DMS153 treated with DMSO at 0.1 percent for 48 hours (cell line): ENCODE data around the gene ZNF384.

Source experiments
- DNase-seq: peaks from one replicate; lab custom pipeline; 2025; ENCODE audit not compliant: unreplicated experiment; lab: John Stamatoyannopoulos, UW

ZNF384 gene

GRCh38 chr12:6699259-6699988 lies 10.2 kb upstream of the ZNF384 start:
- no peak for DNase-seq

DNA sequence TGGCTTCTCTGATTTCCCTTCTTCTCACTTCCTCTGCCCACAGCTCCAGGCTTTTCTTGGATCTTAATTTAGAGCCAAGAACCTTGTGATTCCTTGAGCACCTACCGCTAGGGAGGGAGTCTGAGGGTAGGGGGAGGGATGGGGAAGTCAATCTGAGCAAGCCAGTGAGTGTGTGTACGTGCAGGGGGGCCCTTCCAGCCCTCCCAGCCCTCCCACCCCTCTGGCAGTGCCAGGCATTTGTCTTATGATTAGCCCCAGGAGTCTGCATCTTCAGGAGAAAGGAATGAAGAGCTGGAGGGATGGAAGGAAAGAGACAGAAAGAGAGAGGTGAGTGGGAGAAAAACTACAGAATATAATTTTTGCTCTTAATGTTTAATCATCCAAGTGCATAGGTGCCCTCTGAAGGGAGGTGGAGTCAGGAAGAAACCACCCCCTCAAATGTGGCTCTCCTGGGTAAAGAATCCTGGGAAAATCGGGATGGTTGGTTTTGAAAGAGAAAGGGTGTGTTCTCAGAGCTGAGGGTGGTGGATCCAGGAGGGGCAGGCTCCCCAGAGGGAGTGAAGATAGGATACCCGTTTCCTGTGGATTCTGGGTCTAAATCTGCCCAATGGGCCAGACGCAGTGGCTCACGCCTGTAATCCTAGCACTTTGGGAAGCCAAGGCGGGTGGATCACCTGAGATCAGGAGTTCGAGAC lies 9.3 kb upstream of the ZNF384 start:
- no peak for DNase-seq

GRCh38 chr12:6697584-6698351 lies 8.6 kb upstream of the ZNF384 start:
- DNase-seq: peak; percentile 39

DNA sequence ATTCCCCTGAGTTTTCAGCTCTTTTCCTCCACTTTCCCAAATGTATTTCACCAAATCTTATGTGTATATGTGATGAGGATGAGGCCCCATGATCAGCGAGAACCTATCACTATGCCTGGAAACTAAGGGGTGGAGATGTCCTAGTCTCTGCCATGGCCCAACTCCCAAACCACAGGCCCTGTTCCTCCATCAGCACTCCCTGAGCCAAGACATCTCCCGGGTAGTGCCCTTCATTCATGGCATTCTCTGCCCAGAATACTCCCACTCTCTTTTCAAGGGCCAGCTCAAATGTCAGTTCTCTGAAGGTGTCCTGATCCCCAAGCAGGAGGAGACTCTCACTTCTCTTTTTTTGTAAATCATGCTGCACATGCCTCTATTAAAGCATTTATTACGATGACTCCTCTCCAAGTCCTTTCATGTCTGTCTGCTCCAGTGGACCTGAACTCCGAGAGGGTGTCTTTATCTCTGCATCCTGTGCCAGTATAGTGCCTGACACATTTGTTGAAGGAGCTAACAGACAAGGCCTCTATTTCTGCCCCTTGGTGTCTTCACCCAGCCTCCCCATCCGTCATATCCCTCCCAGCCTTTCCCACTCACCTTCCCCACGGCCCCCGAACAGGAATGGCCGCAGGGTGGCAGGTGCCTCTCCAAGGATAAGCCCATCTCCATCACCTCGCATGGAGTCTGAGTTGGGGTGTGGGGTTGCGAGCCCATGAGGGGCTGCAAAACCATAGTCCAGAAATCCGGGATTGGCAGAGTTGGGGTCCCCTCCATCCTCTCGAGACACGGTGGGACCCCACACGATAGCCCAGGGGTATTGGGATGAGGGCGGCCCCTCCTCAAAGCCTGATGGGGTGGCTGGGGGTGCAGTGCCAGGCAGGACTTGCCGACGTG lies 7.8 kb upstream of the ZNF384 start:
- no peak for DNase-seq

DNA sequence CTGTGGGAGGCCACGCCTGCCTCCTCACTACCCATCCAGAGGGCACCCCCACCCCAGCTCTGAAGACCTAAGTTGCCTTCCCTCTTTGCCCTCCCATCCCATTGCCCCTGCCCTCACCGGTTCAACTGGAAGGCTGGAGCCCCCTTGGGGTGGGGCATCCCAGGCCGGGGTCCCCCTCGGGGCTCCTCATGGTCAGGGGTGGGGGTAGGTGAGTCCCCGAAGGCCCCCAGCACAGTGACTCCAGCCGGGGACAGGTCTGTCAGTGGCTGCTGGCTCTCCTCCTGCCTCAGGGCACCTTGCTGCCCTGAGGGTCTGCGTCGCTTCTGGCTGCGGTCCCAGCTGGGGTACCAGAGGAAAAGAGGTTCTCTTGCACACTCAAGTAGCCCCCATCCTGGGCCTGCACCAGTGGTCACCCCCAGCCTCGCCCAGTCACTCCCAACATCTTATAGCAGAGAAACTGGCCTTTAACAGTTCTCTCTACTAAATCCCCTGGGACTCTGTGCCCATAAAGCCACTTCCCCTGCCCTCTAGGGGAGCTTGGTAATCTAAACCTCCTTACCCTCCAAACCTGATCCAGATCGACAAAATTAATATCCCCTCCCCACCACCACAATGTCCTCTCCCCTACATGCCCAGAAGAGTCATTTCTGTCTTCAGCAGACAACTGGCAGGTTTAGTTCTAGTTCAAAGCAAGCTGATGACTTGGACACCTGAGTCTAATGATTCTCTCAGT lies 6.3 kb upstream of the ZNF384 start:
- no peak for DNase-seq

DNA sequence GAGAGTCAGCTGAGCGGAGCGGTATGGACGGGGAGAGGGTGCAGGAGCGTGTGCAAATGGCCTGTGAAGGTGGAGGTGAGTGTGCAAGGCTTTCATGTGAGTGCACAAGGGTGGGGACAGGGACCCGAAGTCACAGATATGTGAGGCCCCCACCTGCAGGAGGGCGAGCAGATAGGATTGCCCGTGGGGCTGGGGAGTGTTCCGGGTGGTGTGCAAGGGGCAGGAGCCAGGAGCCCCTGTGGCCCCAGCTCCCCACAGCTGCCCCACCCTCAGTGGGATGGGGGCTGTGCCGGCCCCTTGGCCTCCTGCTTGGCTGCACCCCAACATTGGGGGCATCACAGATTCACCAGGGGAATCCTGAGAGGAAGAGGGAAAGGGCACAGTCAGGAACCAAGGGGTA lies 5.5 kb upstream of the ZNF384 start:
- no peak for DNase-seq

DNA sequence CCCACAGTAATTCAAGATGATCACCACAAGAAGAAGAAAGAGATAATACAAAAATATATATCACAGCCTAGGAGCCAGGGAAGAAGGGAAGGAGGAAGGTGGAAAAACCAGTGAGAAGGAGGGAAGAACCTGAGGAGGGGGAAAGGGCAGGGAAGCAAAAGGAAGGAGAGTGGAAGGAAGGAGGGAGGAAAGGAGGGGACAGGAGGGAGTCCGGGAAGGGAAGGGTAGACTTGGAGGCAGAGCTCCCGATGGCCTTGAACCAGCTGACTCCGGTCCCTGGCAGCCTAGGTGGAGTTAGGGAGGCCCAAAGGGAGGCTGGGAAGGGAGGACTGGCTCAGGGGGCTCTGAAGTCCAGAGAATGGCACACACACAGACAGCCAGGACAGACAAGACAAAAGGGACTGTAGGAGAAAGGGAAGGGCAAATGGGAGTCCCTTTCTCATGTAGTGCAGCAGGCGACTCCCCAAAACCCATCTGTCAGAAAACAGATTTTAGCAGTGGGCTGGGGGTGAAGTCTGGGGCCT lies 4.7 kb upstream of the ZNF384 start:
- no peak for DNase-seq

GRCh38 chr12:6692888-6693287 lies 3.7 kb upstream of the ZNF384 start:
- no peak for DNase-seq

DNA sequence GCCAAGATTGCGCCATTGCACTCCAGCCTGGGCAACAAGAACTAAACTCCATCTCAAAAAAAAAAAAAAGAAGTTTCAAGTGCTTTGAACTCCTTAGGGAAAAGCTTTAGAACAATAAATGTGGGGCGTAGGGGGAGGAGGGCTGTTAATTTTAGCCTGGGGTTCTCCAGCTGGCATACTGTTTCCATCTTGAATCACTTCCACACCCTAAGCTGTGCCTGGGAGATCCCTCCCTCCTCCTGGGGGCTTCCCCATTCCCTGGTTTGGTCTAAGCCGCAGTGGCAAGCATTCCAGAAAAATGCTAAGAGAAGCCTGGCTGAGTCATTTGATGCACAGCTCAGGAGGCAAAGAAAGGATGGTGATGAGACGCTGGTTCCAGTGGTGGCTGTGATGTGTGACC lies 2.3 kb upstream of the ZNF384 start:
- DNase-seq: no peak

DNA sequence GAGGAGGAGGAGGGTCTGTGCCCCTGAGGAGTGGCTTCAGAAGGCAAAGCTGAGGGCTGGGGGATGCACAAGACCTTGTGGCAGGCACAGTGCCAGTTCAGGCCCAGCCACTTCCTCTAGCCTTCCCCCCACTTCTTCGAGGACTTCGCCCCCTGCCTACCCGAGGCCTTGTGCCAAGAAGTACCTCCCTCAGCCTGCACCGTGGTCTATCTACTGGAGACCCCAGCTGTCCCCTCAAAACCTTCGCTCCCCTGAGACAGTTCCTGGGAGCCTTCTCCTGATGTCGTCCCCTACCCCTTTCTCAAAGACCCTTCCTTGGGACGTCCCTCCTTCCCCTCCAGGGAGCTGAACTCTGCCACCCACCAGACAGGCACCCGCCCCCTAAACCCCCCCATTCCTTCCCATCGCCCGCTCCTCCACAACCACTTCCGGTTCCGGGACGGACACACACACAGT lies 604 bp downstream of the ZNF384 start:
- DNase-seq: no peak

- DNase-seq: no peak
These were observed 3.4 kb downstream of the ZNF384 start for GRCh38 chr12:6685814-6686213.

DNA sequence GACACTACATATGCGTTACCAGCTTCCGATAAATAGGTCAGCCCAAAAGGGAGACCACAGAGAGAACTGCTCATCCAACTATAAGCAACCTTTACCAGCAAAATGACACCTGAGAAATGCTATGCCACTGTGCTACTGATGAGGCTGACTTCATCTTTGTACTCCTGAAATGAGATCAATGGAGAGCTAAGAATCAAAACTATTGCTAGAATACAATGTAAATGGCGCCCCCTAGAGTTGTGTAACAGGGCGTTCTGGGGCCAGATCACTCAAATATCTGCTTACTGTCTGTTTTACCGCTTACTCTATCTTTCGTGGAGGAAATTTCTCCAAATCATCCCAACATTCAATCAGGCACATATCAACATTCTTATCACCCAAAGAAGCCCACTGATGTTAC lies 4.6 kb downstream of the ZNF384 start:
- peak; percentile 7 for DNase-seq

DNA sequence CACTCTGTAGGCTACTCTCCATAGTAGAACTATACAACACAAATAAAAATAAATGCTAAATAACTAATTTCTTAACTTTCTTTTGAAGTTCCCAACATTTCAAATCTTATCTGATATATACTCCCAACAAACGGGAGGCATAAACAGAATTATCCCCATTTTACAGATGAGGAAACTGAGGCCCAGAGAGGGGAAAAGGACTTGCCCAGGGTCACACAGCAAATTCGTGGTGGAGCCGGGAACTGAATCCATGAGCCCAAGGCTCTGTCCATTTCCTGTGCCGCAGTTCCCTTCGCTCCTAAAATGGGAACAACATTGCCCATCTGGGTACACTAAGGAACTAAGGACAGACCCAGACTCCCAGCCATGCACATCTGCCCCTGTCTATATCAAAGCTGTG lies 12.2 kb downstream of the ZNF384 start:
- no peak for DNase-seq

DNA sequence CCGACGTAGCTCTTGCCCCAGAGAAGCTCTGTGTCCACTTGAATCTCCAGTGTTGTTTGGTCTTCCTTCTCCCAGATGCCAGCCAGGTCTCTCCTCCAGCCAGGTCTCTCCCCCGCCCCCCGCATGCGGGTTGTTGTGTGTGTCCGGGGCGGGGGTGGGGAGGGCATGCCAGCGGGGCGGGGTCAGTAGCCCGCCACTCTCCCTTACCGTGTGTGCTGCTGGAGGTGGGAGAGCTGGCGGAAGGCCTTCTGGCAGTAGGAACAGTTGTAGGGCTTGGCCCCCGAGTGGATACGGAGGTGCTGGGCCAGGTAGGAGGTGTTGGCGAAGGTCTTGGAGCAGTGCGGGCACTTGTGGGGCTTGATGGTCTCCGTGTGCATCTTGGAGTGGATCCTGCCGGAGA lies 17.0 kb downstream of the ZNF384 start:
- DNase-seq: no peak

DNA sequence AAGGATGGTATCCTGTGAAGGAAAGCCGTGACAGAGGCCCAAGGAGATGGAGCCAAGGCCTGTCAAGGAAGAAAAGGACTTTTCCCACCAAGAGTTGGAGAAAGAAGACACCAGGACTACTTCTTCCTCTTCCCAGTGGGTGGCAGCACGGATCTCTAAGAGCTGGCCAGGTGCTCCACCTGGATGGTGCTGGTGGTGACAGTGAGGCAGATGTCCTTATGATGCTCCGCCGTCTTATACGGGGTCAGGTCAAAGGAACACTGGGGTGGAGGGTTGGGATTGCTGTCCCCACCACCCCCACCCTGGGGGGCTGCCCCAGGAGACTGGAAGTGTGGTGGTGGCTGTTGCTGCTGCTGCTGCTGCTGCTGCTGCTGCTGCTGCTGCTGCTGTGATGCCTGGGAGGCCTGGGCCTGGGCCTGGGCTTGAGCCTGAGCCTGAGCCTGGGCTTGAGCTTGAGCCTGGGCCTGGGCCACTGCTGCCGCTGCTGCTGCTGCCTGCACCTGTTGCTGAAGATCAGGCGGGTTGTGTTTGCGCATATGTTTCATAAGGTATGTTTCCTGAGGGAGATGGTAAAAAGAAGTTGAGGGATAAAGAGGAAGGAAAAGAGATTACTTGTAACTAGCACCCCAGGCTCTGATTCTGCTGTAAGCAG lies 21.5 kb downstream of the ZNF384 start:
- DNase-seq: no peak

DNA sequence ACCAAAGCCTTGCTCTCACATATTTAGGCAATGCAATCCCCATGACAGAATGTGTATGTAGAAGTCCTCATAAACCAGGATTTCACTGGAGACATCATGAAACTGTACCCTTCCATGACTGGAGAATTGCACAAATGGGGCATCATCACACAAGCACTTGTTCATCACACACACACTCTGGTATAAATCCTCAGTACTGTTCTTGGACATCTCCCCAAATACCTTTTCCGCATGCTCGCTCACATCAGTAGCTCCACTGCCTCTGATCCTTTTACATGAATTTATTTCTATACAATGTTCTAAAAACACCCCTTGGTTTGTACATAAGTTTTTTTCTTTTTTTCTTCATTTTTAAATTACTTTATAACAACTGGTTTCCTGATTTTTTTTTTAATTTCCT lies 23.0 kb downstream of the ZNF384 start:
- DNase-seq: no peak

GRCh38 chr12:6664902-6665301 lies 24.3 kb downstream of the ZNF384 start:
- DNase-seq: no peak

GRCh38 chr12:6662906-6663742 lies 26.1 kb downstream of the ZNF384 start, which contains the start of gene ING4:
ING4 (minus strand) TSS chr12:6663119; CDS start chr12:6663101, 18 bp downstream.
- peak; percentile 97 for DNase-seq

DNA sequence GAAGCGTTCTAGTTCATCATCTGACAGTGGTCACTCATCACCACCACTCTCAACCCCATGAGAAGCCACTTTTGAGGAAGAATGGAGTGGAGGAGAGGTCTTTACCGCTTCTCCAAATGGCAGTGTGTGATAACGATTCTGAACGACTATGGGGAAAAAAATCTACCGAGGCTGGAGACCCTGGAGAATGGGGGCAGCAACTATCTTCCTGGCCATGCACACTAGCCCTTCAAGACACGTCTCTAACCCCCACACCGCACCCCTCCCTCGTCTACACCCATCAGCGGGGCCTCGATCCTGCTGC lies 26.6 kb downstream of the ZNF384 start:
- no peak for DNase-seq
